K562 (cell line): ENCODE measurements around the gene RARRES1. TPM values are rescaled to one million over a fixed set of nuclear protein-coding genes. Genes with fewer than 3 reads are reported as not detected.

Experiments used
- ATAC-seq: fragments of 200-7000 bp; cut with Tn5 transposase; 3 replicates; pipeline ENCODE4 v1.9.1; 2020; ENCODE audit warnings: moderate library complexity
- BruUV-seq: library from RNA; stranded (reverse); fragments of 400-500 nt; replicated peaks from 2 replicates; lab custom pipeline; 2021; lab: Mats Ljungman, UMichigan
- CTCF ChIA-PET: fragments of 300-600 bp; formaldehyde crosslinking; extraction: SDS; loops from one replicate; lab custom pipeline; 2021; ENCODE audit warnings: low intra/inter-chr PET ratio; lab: Yijun Ruan, JAX
- POLR2A ChIA-PET: fragments of 300-600, 350-650 bp; sonication (Branson Sonifier 250); formaldehyde crosslinking; extraction: SDS; loops from one replicate; lab custom pipeline; 2021; ENCODE audit warnings: antibody characterized with exemption, inconsistent platforms; lab: Yijun Ruan, JAX
- DNase-seq, 4 experiments: peaks; one replicate each; pipeline versions ENCODE4 v3.0.0 to v3.0.0-alpha.2; 2011 to 2018; ENCODE audit warnings: low spot score in 3 of 4, mixed read lengths in 3 of 4; ENCODE audit errors: extremely low read depth in 1 of 4
- FAIRE-seq: peaks from 2 replicates; lab custom pipeline; 2011; peaks lifted over from hg19 to GRCh38; lab: Jason Lieb, UNC
- H2AFZ ChIP-seq: 2 replicates; pipeline ENCODE4 v1.6.0; 2011; ENCODE audit warnings: low read depth, low read length, control low read depth, inconsistent platforms
- H3K27ac ChIP-seq: fragments of 200-600 bp; 3 replicates; pipeline ENCODE4 v1.8.0; 2011; ENCODE audit warnings: low read depth, mild to moderate bottlenecking, control low read depth, inconsistent platforms, low read length, moderate library complexity, mixed read lengths; ENCODE audit errors: extremely low read depth
- H3K27me3 ChIP-seq, 2 experiments: fragments of 300-600 bp in 1 of 2; 2 replicates in 1 of 2; 3 replicates in 1 of 2; pipeline versions ENCODE4 v1.6.0 to v1.8.0; 2011; ENCODE audit warnings: inconsistent platforms in 2 of 2, low read length in 2 of 2, mild to moderate bottlenecking in 1 of 2, mixed read lengths in 1 of 2, moderate library complexity in 1 of 2; ENCODE audit not compliant: control insufficient read depth in 2 of 2, insufficient read depth in 2 of 2
- H3K36me3 ChIP-seq: fragments of 300-600 bp; 3 replicates; pipeline ENCODE4 v1.8.0; 2011; ENCODE audit warnings: mild to moderate bottlenecking, low read length, inconsistent platforms; ENCODE audit not compliant: control insufficient read depth, insufficient read depth
- H3K4me1 ChIP-seq, 2 experiments: fragments of 200-600 bp in 1 of 2; replicated peaks in 1 of 2; 2 replicates in 1 of 2; 3 replicates in 1 of 2; pipeline versions ENCODE4 v1.5.1 to v1.8.0; 2011; ENCODE audit warnings: inconsistent platforms in 2 of 2, low read length in 2 of 2, mild to moderate bottlenecking in 1 of 2, mixed read lengths in 1 of 2, moderate library complexity in 1 of 2; ENCODE audit not compliant: control insufficient read depth in 2 of 2, insufficient read depth in 2 of 2
- H3K4me2 ChIP-seq: 2 replicates; pipeline ENCODE4 v1.6.1; 2011; ENCODE audit warnings: low read length, control low read depth, inconsistent platforms, mixed read lengths; ENCODE audit not compliant: insufficient read depth
- H3K4me3 ChIP-seq: fragments of 200-600 bp; sonication (generic), shearing (Covaris generic); 2 replicates; pipeline ENCODE4 v1.5.1; 2016; ENCODE audit warnings: control low read depth, inconsistent platforms
- H3K79me2 ChIP-seq: fragments of 200-600 bp; 3 replicates; pipeline ENCODE4 v1.8.0; 2011; ENCODE audit warnings: low read length, inconsistent platforms; ENCODE audit not compliant: control insufficient read depth, insufficient read depth
- H3K9ac ChIP-seq, 2 experiments: 2 replicates each; pipeline versions ENCODE4 v1.6.0 to v1.6.1; 2011; ENCODE audit warnings: low read depth in 2 of 2, low read length in 2 of 2, control low read depth in 1 of 2, inconsistent platforms in 1 of 2, mild to moderate bottlenecking in 1 of 2, mixed read lengths in 1 of 2; ENCODE audit not compliant: insufficient read depth in 1 of 2
- H3K9me1 ChIP-seq: one replicate; pipeline ENCODE4 v1.6.0; 2011; ENCODE audit warnings: inconsistent platforms, mild to moderate bottlenecking, low read length, moderate library complexity; ENCODE audit not compliant: control insufficient read depth, insufficient read depth
- H3K9me3 ChIP-seq: replicated peaks from 2 replicates; pipeline ENCODE4 v1.5.1; 2011; ENCODE audit warnings: low read depth, low read length, inconsistent platforms; ENCODE audit not compliant: control insufficient read depth, insufficient read depth
- H4K20me1 ChIP-seq: replicated peaks from 2 replicates; pipeline ENCODE4 v1.6.1; 2011; ENCODE audit warnings: low read length, inconsistent platforms, mixed read lengths; ENCODE audit not compliant: control insufficient read depth, insufficient read depth
- NFYB ChIP-seq: IDR thresholded peaks from 2 replicates; pipeline ENCODE4 v1.6.1; 2011; ENCODE audit warnings: mild to moderate bottlenecking, moderate library complexity; ENCODE audit not compliant: insufficient read length; ENCODE audit errors: extremely low read depth
- WGBS: fragments of 100-300 bp; shearing (Covaris generic); methylation state at CpG from one replicate; pipeline ENCODE4 v1.1.6; 2016; ENCODE audit warnings: low coverage, mixed read lengths; ENCODE audit not compliant: insufficient coverage; ENCODE audit errors: missing lambda C conversion rate; 5-methylcytosine and 5-hydroxymethylcytosine counted together
- in situ Hi-C: fragments of 300-500 bp; cut with MboI; formaldehyde crosslinking; loops from 4 replicates; pipeline ENCODE4 v1.15.0; 2018; ENCODE audit warnings: inconsistent platforms, mixed read lengths
- intact Hi-C: fragments of 100-400 bp; cut with micrococcal nuclease; formaldehyde crosslinking; loops from 2 replicates; pipeline ENCODE4 v1.14.2; 2022
- polyA plus RNA-seq, 8 experiments: library from polyadenylated mRNA; depleted of rRNA in 4 of 8; stranded (reverse) in 5 of 8; unstranded in 3 of 8; fragments of >200 nt; fragmentation: Nextera tagmentation in 2 of 8; fragmentation: Illumina TruSeq in 1 of 8; extraction: Ambion mirVana in 2 of 8; extraction: Trizol in 1 of 8; gene quantifications; 2 replicates each; pipeline versions ENCODE4 v1.2.1 to v1.2.3, GENCODE V29; 2011 to 2014; ENCODE audit warnings: inconsistent platforms in 1 of 8, missing spikeins in 1 of 8
- total RNA-seq, 7 experiments: library from RNA; depleted of rRNA in 6 of 7; stranded (reverse); fragments of >200 nt in 6 of 7; fragmentation: Illumina TruSeq in 2 of 7; extraction: Trizol in 2 of 7; gene quantifications; 2 replicates each; pipeline versions ENCODE4 v1.2.1 to v1.2.3, GENCODE V29; 2011 to 2021; ENCODE audit warnings: low replicate concordance in 1 of 7
- TF ChIP-seq, protein P1 (sequence below): fragments of 150-350 bp; IDR thresholded peaks from 2 replicates; pipeline ENCODE4 v1.6.1; 2014; ENCODE audit warnings: low read depth, mild to moderate bottlenecking, low read length, borderline replicate concordance

Gene RARRES1
- total and polyA plus RNA-seq, 9 of the 15 experiments (the other 6 are each of a cell fraction or from before 2014, with no cell fraction given) = not detected

- Histone ChIP-seq H3K9me3 (no peaks in the 10 kb centered on the region; the same call in 1 of the 2 replicates), H3K4me2 (no peak overlapping the region), H3K79me2 (no peaks in the 10 kb centered on the region), H3K4me1 (peaks cover 15 to 40% of the 10 kb centered on the region in 2 experiments; a peak in 4 of 5 replicates), H3K27me3 (no peaks in the 10 kb centered on the region), H3K4me3 (no peak overlapping the region), H3K27ac (no peak overlapping the region), H4K20me1 (no peaks in the 10 kb centered on the region), H3K36me3 (no peaks in the 10 kb centered on the region; the same call in 2 of the 3 replicates), H2AFZ (peak overlapping the region; percentile 42; the same call in 1 of the 2 replicates), H3K9me1 (no peaks in the 10 kb centered on the region), H3K9ac (no peak overlapping the region)
- DNase-seq = no peak
- POLR2A ChIA-PET = no interaction called here
- intact Hi-C loops (no loop called here), in situ Hi-C loops (loop anchor here (25.0 kb wide), 1 partner anchor 1163 kb away; no protein-coding TSS in a partner anchor)
- no TSS peak for BruUV-seq
- TF ChIP-seq NFYB = peak; percentile 10
- TF ChIP-seq, protein P1, sequence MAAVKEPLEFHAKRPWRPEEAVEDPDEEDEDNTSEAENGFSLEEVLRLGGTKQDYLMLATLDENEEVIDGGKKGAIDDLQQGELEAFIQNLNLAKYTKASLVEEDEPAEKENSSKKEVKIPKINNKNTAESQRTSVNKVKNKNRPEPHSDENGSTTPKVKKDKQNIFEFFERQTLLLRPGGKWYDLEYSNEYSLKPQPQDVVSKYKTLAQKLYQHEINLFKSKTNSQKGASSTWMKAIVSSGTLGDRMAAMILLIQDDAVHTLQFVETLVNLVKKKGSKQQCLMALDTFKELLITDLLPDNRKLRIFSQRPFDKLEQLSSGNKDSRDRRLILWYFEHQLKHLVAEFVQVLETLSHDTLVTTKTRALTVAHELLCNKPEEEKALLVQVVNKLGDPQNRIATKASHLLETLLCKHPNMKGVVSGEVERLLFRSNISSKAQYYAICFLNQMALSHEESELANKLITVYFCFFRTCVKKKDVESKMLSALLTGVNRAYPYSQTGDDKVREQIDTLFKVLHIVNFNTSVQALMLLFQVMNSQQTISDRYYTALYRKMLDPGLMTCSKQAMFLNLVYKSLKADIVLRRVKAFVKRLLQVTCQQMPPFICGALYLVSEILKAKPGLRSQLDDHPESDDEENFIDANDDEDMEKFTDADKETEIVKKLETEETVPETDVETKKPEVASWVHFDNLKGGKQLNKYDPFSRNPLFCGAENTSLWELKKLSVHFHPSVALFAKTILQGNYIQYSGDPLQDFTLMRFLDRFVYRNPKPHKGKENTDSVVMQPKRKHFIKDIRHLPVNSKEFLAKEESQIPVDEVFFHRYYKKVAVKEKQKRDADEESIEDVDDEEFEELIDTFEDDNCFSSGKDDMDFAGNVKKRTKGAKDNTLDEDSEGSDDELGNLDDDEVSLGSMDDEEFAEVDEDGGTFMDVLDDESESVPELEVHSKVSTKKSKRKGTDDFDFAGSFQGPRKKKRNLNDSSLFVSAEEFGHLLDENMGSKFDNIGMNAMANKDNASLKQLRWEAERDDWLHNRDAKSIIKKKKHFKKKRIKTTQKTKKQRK = no peak
- FAIRE-seq = no peak
- peak; percentile 67 for ATAC-seq
- CTCF ChIA-PET = no interaction called here
- WGBS = 72% methylated on average over 3 of the region's 3 CpGs
These were observed 43.5 kb upstream of the RARRES1 start for GRCh38 chr3:158775426-158776410.
